Mesodermal cell (in vitro differentiated cells): ENCODE data around the gene CNKSR2.
"Not testable (repeated sequence)": the region's sequence is repeated elsewhere in the genome, so short reads cannot be mapped to it uniquely, and the experiment has no call there.

Source experiments
- H3K27ac ChIP-seq: 2 replicates; pipeline ENCODE4 v1.7.0; 2013; ENCODE audit warnings: mild to moderate bottlenecking, low read depth, low read length, moderate library complexity; ENCODE audit not compliant: severe bottlenecking
- H3K36me3 ChIP-seq: 2 replicates; pipeline ENCODE4 v1.7.1; 2013; ENCODE audit warnings: mild to moderate bottlenecking, low read length, moderate library complexity; ENCODE audit not compliant: control insufficient read depth, insufficient read depth
- H3K4me1 ChIP-seq: one replicate; pipeline ENCODE4 v1.7.1; 2013; ENCODE audit warnings: mild to moderate bottlenecking, low read length; ENCODE audit not compliant: insufficient read depth, control insufficient read depth, poor library complexity, severe bottlenecking
- H3K4me3 ChIP-seq: 2 replicates; pipeline ENCODE4 v1.7.0; 2013; ENCODE audit warnings: low read length, control low read depth, mild to moderate bottlenecking; ENCODE audit not compliant: insufficient read depth, poor library complexity, severe bottlenecking; ENCODE audit errors: extremely low read depth
- H3K9me3 ChIP-seq: 2 replicates; pipeline ENCODE4 v1.7.1; 2013; ENCODE audit warnings: mild to moderate bottlenecking, low read length, moderate library complexity; ENCODE audit not compliant: control insufficient read depth
- WGBS, 2 experiments: methylation state at CpG; one replicate each; pipeline ENCODE4 v1.1.5; 2013; ENCODE audit warnings: missing lambda C conversion rate in 2 of 2; ENCODE audit not compliant: insufficient coverage in 2 of 2; 5-methylcytosine and 5-hydroxymethylcytosine counted together

CNKSR2 gene

GRCh38 chrX:21438792-21439191 lies 64.6 kb downstream of the CNKSR2 start:
- Histone ChIP-seq H3K4me3 (no peak overlapping the region), H3K4me1 (no peaks in the 10 kb centered on the region), H3K36me3 (no peaks in the 10 kb centered on the region), H3K27ac (no peak overlapping the region), H3K9me3 (no peaks in the 10 kb centered on the region)
- no CpG with 5 or more reads among the region's 1 CpG for WGBS, 2 experiments

GRCh38 chrX:21440911-21441310 lies 66.7 kb downstream of the CNKSR2 start:
- WGBS, 2 experiments: no CpG with 5 or more reads among the region's 1 CpG
- no peak overlapping the region for H3K4me3 ChIP-seq
- H3K9me3 ChIP-seq: no peaks in the 10 kb centered on the region
- no peaks in the 10 kb centered on the region for H3K36me3 ChIP-seq
- H3K27ac ChIP-seq: no peak overlapping the region
- H3K4me1 ChIP-seq: no peaks in the 10 kb centered on the region

- Histone ChIP-seq H3K4me1 (no peaks in the 10 kb centered on the region), H3K4me3 (no peak overlapping the region), H3K9me3 (no peaks in the 10 kb centered on the region), H3K27ac (no peak overlapping the region), H3K36me3 (no peaks in the 10 kb centered on the region)
Measured at GRCh38 chrX:21457718-21458117, 83.5 kb downstream of the CNKSR2 start.

- Histone ChIP-seq H3K4me3 (no peak overlapping the region), H3K27ac (no peak overlapping the region), H3K4me1 (no peaks in the 10 kb centered on the region), H3K9me3 (no peaks in the 10 kb centered on the region), H3K36me3 (no peaks in the 10 kb centered on the region)
- no CpG with 5 or more reads among the region's 1 CpG for WGBS, 2 experiments
Measured at GRCh38 chrX:21469071-21469470, 94.9 kb downstream of the CNKSR2 start.

DNA sequence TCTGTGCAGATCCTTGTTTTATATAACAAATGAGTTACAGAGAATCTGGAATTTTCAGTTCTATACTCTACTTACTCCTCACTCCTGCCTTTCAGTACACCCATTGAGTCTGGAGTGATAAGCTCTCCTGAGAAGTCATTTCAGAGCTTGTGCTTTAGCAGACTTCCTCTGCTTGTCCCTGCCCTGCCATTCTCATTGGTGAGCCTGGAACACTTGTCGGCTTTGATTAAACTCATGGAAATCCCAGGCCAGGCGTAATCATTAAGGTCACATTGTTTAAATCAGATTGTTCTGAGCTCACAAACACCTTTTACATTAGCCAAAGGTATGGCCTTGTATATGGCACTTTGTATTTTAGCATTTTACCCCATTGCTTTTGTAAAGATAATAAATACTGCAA lies 102.7 kb downstream of the CNKSR2 start:
- Histone ChIP-seq H3K36me3 (no peaks in the 10 kb centered on the region), H3K9me3 (no peaks in the 10 kb centered on the region)
- WGBS, 2 experiments: 80 to 100% methylated on average over 1 of the region's 2 CpGs

DNA sequence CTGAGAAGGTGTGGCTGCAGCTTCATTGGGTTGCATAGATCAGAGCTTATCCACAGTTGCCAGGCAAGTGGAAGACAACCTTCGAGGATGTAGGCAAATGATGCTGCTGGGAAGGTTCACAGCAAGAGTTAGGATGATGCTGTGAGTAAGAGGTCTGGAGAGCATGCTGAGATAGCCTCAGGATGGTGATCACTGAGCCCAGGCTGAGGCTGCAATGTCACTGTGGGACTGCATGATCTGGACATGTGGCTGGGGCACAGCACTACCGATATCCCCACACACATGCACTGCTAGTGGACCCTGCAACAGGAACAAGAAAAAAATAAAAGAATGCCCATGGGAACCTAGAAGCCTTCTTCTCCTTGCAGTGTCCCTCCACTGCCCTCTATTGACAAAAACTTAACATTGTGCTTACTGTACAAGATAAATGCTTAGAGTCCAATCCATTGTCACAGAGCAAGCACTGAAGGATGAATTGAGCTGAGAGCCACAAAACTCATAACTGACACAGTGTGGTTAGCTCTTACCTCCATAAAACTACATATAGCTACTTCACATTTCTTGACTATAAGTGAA lies 105.6 kb downstream of the CNKSR2 start:
- no peaks in the 10 kb centered on the region for H3K4me1 ChIP-seq
- H3K27ac ChIP-seq: no peak overlapping the region
- no peaks in the 10 kb centered on the region for H3K36me3 ChIP-seq
- H3K9me3 ChIP-seq: no peaks in the 10 kb centered on the region
- H3K4me3 ChIP-seq: no peak overlapping the region
- 50% methylated on average over 1 of the region's 2 CpGs; no CpG with 5 or more reads in 1 of the 2 experiments for WGBS, 2 experiments

More for the DNA sequence above, 102.7 kb downstream of the CNKSR2 start:
- Histone ChIP-seq H3K4me1 (no peaks in the 10 kb centered on the region), H3K27ac (no peak overlapping the region), H3K4me3 (no peak overlapping the region)

GRCh38 chrX:21481761-21482160 lies 107.5 kb downstream of the CNKSR2 start:
- Histone ChIP-seq H3K36me3 (no peaks in the 10 kb centered on the region), H3K4me1 (no peaks in the 10 kb centered on the region), H3K27ac (no peak overlapping the region), H3K4me3 (no peak overlapping the region), H3K9me3 (no peaks in the 10 kb centered on the region)
- WGBS, 2 experiments: 100% methylated on average over 1 of the region's 2 CpGs; no CpG with 5 or more reads in 1 of the 2 experiments

DNA sequence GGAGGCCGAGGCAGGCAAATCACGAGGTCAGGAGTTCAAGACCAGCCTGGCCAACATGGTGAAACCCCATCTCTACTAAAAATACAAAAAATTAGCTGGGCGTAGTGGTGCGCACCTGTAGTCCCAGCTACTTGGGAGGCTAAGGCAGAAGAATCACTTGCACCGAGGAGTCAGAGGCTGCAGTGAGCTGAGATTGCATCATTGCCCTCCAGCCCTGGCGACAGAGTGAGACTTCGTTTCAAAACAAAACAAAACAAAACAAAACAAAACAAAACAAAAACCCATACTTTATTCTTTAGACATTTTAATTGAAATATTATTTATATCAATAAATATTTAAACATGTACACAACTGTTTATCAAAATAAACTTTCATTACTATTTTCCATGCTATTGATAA lies 109.8 kb downstream of the CNKSR2 start:
- H3K27ac ChIP-seq, H3K36me3 ChIP-seq, H3K4me3 ChIP-seq, H3K4me1 ChIP-seq, H3K9me3 ChIP-seq: not testable (repeated sequence)
- 82% methylated on average over 2 of the region's 7 CpGs; no CpG with 5 or more reads in 1 of the 2 experiments for WGBS, 2 experiments

DNA sequence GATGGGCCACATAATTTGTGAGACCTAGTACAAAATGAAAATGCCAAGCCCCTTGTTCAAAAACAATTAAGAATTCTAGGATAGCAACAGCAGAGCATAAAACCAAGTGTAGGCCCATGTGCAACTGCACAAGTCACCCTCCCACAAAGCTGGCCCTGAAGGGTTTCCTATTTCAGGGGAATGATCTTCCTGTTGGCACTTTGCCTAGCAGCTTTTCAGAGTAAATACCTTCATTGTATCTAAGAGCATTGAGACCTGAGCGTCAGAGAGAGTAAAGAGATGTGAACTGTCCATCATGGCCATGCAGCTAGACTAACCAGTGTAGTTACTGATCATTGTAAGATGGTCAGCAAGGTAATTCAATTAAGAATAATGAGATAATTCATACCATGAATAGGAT lies 113.6 kb downstream of the CNKSR2 start:
- WGBS, 2 experiments: no CpG with 5 or more reads among the region's 1 CpG
- Histone ChIP-seq H3K36me3 (no peaks in the 10 kb centered on the region), H3K4me3 (no peak overlapping the region), H3K9me3 (no peaks in the 10 kb centered on the region), H3K4me1 (no peaks in the 10 kb centered on the region), H3K27ac (no peak overlapping the region)

DNA sequence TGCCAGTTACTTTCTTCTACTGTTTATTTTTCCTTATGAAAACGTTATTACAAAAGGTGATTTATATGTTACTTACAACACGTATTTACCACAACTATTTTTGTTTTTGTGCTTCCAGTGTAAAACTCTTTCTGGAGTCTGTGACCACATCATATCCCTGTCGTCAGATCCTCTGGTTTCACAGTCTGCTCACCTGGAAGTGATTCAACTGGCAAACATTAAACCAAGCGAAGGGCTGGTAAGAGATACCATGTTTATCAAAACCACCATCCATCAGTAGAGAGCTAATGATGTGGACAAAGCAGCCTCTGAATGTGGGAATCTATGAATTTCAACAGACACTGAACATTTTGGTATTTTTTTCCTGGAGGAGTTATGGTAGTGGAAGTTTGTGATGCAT lies 116.1 kb downstream of the CNKSR2 start:
- Histone ChIP-seq H3K36me3 (no peaks in the 10 kb centered on the region), H3K4me1 (no peaks in the 10 kb centered on the region), H3K27ac (no peak overlapping the region), H3K4me3 (no peak overlapping the region), H3K9me3 (no peaks in the 10 kb centered on the region)
- 100% methylated on average over 1 of the region's 4 CpGs; no CpG with 5 or more reads in 1 of the 2 experiments for WGBS, 2 experiments

GRCh38 chrX:21493226-21493830 lies 119.1 kb downstream of the CNKSR2 start:
- 100% methylated on average over 1 of the region's 1 CpG; no CpG with 5 or more reads in 1 of the 2 experiments for WGBS, 2 experiments
- Histone ChIP-seq H3K4me3 (no peak overlapping the region), H3K36me3 (no peaks in the 10 kb centered on the region), H3K27ac (no peak overlapping the region), H3K9me3 (no peaks in the 10 kb centered on the region), H3K4me1 (no peaks in the 10 kb centered on the region)
